Right atrium auricular region (tissue), 2 donors: ENCODE measurements around the gene DPP10. TPM values are rescaled to one million over a fixed set of nuclear protein-coding genes. Genes with fewer than 3 reads are reported as not detected.

Source experiments
- DNase-seq: peaks from one replicate; pipeline ENCODE4 v3.0.0-alpha.2; 2019; ENCODE audit warnings: low spot score
- H3K27ac ChIP-seq, 2 donors: fragments of 200-600 bp; sonication (generic); 1 replicate in 1 of 2; 2 replicates in 1 of 2; pipeline ENCODE4 v1.5.1; 2016 to 2019
- H3K27me3 ChIP-seq, 2 donors: fragments of 200-600 bp; sonication (generic); one replicate each; pipeline versions ENCODE4 v1.5.1 to v1.6.0; 2017 to 2019
- H3K36me3 ChIP-seq: fragments of 200-600 bp; sonication (generic); one replicate; pipeline ENCODE4 v1.5.1; 2016
- H3K4me1 ChIP-seq, 2 donors: fragments of 200-600 bp; sonication (generic); one replicate each; pipeline versions ENCODE4 v1.5.1 to v1.6.0; 2017 to 2019
- H3K4me3 ChIP-seq, 2 donors: fragments of 200-600 bp; sonication (generic); 1 replicate in 1 of 2; 2 replicates in 1 of 2; pipeline ENCODE4 v1.5.1; 2017 to 2019; ENCODE audit warnings: mild to moderate bottlenecking in 1 of 2, moderate library complexity in 1 of 2
- H3K9me3 ChIP-seq, 2 donors: fragments of 200-600 bp; sonication (generic); one replicate each; pipeline ENCODE4 v1.5.1; 2019
- CTCF ChIP-seq, 2 donors: fragments of 200-600 bp; sonication (generic); IDR thresholded peaks; one replicate each; pipeline ENCODE4 v1.5.1; 2019; ENCODE audit warnings: antibody characterized with exemption in 2 of 2
- total RNA-seq, 2 donors: library from RNA; depleted of rRNA; stranded (reverse); fragments of >200 nt; gene quantifications; one replicate each; pipeline ENCODE4 v1.1.0, GENCODE V29; 2016

The DPP10 gene
- total RNA-seq, 2 donors from 2014 or later = not detected

- Histone ChIP-seq H3K9me3 (no peaks in the 10 kb centered on the region), H3K36me3 (no peaks in the 10 kb centered on the region), H3K27ac (no peak overlapping the region)
Measured at GRCh38 chr2:115171751-115172150, 729.3 kb downstream of the DPP10 start.

GRCh38 chr2:115174651-115175050, 732.2 kb downstream of the DPP10 start:
- H3K27me3 ChIP-seq = no peaks in the 10 kb centered on the region

More at GRCh38 chr2:115171751-115172150, 729.3 kb downstream of the DPP10 start:
- Histone ChIP-seq H3K4me3 (no peak overlapping the region), H3K27me3 (no peaks in the 10 kb centered on the region), H3K4me1 (no peaks in the 10 kb centered on the region)
- no peak for DNase-seq
- no peak for TF ChIP-seq CTCF (IDR thresholded peaks at IDR 0.05)

GRCh38 chr2:115183144-115183543, 740.7 kb downstream of the DPP10 start:
- no peak for DNase-seq
- Histone ChIP-seq H3K4me3 (no peak overlapping the region), H3K27ac (no peak overlapping the region), H3K36me3 (no peaks in the 10 kb centered on the region), H3K27me3 (no peaks in the 10 kb centered on the region), H3K9me3 (no peaks in the 10 kb centered on the region), H3K4me1 (no peaks in the 10 kb centered on the region)
- TF ChIP-seq CTCF (IDR thresholded peaks at IDR 0.05) = no peak

More at GRCh38 chr2:115174651-115175050, 732.2 kb downstream of the DPP10 start:
- H3K27ac ChIP-seq = no peak overlapping the region
- no peak for TF ChIP-seq CTCF (IDR thresholded peaks at IDR 0.05)
- DNase-seq = no peak
- H3K4me1 ChIP-seq = no peaks in the 10 kb centered on the region
- H3K36me3 ChIP-seq = no peaks in the 10 kb centered on the region
- no peak overlapping the region for H3K4me3 ChIP-seq
- H3K9me3 ChIP-seq = no peaks in the 10 kb centered on the region

- TF ChIP-seq CTCF (IDR thresholded peaks at IDR 0.05) = no peak
- Histone ChIP-seq H3K4me3 (no peak overlapping the region), H3K4me1 (no peaks in the 10 kb centered on the region), H3K27me3 (no peaks in the 10 kb centered on the region), H3K9me3 (no peaks in the 10 kb centered on the region), H3K36me3 (no peaks in the 10 kb centered on the region), H3K27ac (no peak overlapping the region)
- no peak for DNase-seq
Measured at GRCh38 chr2:115190459-115190858, 748.0 kb downstream of the DPP10 start.

- Histone ChIP-seq H3K27me3 (no peaks in the 10 kb centered on the region), H3K4me1 (no peaks in the 10 kb centered on the region), H3K4me3 (no peak overlapping the region), H3K27ac (no peak overlapping the region), H3K36me3 (no peaks in the 10 kb centered on the region), H3K9me3 (no peaks in the 10 kb centered on the region)
- no peak for DNase-seq
- no peak for TF ChIP-seq CTCF (IDR thresholded peaks at IDR 0.05)
Measured at GRCh38 chr2:115194623-115195022, 752.2 kb downstream of the DPP10 start.

GRCh38 chr2:115196587-115196986, 754.1 kb downstream of the DPP10 start:
- Histone ChIP-seq H3K36me3 (no peaks in the 10 kb centered on the region), H3K4me3 (no peak overlapping the region), H3K27me3 (no peaks in the 10 kb centered on the region), H3K9me3 (no peaks in the 10 kb centered on the region), H3K27ac (no peak overlapping the region), H3K4me1 (no peaks in the 10 kb centered on the region)
- DNase-seq = no peak
- no peak for TF ChIP-seq CTCF (IDR thresholded peaks at IDR 0.05)
